GM21619 (cell line): ENCODE results near the gene NSA2.
A peak's percentile ranks its signal among the peaks of the same experiment; 100 is the strongest.
"Not testable (repeated sequence)": the region's sequence is repeated elsewhere in the genome, so short reads cannot be mapped to it uniquely, and the experiment has no call there.

Source experiments
- ATAC-seq: cut with Tn5 transposase; IDR thresholded peaks from one replicate; pipeline ENCODE4 v1.9.1; 2021; ENCODE audit not compliant: unreplicated experiment

NSA2 gene

GRCh38 chr5:74766849-74767578 lies at the start of gene NSA2, which contains the start of gene GFM2:
Gene NSA2 (plus strand): TSS chr5:74767249. CDS start chr5:74767361, 112 bp downstream.
Gene GFM2 (minus strand): TSS chr5:74767117. CDS start chr5:74763742, 3,375 bp downstream.
- peak; percentile 86 for ATAC-seq

GRCh38 chr5:74717596-74717995 lies 49.5 kb upstream of the NSA2 start:
- no peak for ATAC-seq

DNA sequence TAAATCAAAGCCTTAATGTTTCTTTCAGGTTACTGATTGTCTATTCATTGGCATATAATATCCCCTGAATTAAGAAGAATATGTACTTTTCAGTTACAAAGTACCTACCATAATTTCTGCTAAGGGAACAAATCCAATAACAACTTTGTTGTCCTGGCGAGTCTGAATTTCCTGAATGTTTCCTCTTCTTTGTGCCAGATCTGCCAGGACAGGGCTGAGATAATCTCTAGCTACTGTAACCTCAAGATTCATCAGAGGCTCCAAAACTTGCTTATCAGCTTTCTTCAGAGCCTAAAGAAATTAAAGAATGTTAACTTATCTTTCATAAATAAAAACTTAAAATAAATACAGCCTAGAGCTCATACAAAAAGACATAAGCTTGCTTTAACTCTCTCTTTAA lies 44.8 kb upstream of the NSA2 start:
- no peak for ATAC-seq

DNA sequence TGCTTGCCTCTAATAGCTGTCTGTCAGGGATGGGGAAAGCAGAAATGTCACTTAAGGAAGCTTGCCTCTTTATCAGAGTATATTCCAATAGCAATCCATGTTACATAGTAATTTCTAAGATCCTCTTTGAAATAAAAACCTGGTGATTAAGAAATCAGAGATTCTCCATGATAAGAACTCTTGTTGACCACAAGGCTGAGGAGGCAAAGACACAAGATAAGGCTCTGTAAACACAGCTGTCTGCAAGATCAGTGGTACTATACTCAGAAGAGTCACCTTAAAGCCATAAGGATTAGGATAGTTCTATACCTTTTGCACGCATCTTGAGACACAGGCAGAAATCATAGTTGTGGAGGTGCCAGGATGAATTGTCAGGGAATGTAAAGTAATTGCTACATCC lies 41.7 kb upstream of the NSA2 start:
- no peak for ATAC-seq

DNA sequence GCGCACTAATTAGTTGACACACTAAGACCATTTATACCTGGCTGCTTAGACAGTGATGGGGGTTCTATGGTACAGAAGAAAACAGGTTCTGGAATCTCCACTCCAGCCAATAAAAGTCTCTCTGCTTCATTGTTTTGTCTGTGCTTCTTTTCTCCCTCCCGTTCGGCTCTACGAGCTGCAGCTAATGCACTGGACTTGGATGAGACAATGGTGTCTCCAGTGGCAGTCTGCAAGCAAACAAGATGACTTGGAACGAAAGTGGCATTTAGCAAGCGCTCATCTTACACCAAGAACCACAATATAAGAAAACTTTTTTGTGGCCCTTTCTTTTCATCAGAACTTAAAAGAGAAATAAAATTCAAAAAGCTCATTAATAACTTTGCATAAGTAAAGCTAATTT lies 30.3 kb upstream of the NSA2 start:
- ATAC-seq = no peak

DNA sequence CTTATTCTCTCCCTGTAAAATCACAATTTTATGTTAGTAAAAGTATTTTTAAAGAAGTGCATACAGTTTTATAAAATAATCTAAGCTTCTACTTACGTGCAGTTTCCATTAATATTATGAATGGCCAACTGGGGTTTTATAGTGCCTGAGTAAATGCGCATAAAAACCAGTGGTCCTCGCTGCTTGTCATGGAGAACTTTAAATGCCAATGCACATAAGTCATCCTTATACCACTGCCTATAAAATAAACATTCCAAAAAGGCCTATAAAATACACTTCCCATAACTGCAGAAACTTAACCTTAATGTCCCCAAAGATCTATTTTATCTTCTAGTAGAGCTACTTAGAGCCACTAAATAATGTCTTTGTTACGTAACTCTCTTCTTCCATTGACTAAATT lies 28.6 kb upstream of the NSA2 start:
- ATAC-seq = no peak

- not testable (repeated sequence) for ATAC-seq
These were observed 18.3 kb upstream of the NSA2 start for GRCh38 chr5:74748742-74749141.

- no peak for ATAC-seq
These were observed 5.8 kb upstream of the NSA2 start for GRCh38 chr5:74761241-74761640.

DNA sequence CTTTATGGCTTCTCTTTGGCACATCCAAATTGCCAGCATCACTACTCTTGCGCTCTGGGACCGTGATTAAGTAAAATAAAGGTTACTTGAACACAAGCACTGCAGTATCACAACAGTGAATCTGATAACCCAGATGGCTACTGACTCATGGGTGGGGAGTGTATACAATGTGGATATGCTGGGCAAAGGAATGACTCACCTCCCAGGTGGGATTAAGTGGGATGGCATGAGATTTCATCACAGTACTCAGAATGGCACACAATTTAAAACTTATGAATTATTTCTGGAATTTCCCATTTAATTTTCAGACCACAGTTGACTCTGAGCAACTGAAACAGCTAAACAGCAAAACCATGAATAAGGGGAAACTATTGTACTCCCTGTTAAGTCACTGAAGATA lies 4.5 kb upstream of the NSA2 start:
- ATAC-seq = no peak

GRCh38 chr5:74763504-74763903 lies 3.5 kb upstream of the NSA2 start:
- ATAC-seq = no peak

DNA sequence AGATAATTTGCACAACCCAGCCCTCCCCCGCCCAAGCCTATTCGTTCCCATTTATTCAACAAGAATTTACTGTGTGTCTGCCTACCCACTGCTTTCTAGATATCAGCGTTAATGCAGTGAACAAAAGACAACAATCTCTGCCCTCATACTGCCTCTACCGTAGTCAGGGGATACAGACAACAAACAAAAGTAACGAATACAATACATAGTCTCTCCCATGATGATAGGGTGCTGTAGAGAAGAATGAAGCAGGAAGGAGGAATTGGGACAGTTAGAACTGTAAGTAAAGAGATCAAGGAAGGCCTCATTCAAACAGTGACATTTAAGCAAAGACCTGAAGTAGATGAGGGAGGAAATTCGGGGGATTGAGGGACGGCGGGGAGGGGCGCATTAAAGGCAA lies 1.8 kb upstream of the NSA2 start:
- no peak for ATAC-seq

DNA sequence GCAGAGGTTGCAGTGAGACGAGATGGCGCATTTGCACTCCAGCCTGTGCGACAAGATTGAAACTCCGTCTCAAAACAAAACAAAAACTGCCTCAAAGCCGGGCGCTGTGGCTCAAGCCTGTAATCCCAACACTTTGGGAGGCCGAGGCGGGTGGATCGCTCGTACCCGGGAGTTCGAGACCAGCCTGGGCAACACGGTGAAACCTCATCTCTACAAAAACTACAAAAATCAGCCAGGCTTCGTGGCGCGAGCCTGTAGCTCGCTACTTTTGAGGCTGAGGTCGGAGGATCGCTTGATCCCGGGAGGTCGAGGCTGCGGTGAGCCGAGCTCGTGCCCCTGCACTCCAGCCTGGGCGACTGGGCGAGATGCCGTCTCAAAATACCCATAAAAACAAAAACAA lies 1.1 kb upstream of the NSA2 start:
- ATAC-seq = no peak

GRCh38 chr5:74766418-74766848 lies 616 bp upstream of the NSA2 start:
- ATAC-seq = peak; percentile 34

- ATAC-seq = peak; percentile 13
These were observed 497 bp downstream of the NSA2 start for GRCh38 chr5:74767579-74767913.

- ATAC-seq = no peak
These were observed 5.3 kb downstream of the NSA2 start for GRCh38 chr5:74772359-74772758.

DNA sequence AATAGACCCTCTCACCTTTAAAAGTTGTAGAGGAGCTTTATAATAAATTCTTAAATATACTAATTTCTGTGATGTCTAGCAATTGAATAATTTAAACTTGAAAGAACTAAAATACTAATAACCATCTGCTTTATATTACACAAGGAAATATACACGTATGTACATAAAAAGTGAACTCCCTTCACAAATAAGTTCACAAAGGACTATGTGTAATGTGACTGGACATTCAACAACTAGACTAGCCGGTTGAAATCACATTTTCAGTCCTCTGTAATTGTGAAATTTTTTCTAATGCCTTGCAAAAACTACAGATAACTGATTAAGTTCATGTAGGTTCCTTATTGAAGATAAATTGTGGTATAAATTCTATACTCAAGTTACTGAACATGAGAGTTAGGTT lies 11.6 kb downstream of the NSA2 start:
- no peak for ATAC-seq

DNA sequence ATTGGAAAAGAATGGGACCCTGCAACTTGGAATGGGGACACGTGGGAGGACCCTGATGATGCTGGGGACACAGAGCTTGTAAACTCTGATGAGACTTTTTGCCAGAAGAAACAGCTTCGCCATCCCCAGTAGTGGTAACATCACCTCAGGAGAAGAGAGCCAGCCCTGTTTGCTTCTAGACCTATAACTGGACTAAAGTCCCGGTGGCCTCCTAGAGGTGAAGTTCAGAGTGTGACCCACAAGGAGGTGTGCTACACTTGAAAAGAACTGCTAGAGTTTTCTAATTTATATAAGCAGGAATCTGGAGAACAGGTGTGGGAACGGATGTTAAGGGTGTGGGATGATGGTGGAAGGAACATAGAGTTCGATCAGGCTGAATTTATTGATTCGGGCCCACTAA lies 19.8 kb downstream of the NSA2 start:
- no peak for ATAC-seq

DNA sequence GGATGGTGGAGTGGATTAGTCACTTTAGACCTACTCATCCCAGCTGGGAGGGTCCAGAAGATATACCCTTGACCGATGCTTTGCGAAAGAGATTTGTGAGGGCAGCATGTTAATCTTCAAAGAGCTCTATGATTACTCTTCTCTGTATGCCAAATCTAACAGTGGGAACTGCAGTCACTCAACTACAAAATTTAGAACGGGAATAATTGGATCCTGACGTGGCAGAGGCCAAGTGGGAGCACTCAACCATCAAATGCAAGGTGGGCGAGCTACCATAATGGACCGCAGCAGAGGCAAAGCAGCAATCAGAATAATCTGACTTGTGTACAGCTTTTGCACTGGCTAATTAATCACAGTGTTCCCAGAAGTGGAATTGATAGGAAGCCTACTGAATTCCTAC lies 20.4 kb downstream of the NSA2 start:
- ATAC-seq = no peak

GRCh38 chr5:74791669-74792068 lies 24.6 kb downstream of the NSA2 start:
- not testable (repeated sequence) for ATAC-seq

DNA sequence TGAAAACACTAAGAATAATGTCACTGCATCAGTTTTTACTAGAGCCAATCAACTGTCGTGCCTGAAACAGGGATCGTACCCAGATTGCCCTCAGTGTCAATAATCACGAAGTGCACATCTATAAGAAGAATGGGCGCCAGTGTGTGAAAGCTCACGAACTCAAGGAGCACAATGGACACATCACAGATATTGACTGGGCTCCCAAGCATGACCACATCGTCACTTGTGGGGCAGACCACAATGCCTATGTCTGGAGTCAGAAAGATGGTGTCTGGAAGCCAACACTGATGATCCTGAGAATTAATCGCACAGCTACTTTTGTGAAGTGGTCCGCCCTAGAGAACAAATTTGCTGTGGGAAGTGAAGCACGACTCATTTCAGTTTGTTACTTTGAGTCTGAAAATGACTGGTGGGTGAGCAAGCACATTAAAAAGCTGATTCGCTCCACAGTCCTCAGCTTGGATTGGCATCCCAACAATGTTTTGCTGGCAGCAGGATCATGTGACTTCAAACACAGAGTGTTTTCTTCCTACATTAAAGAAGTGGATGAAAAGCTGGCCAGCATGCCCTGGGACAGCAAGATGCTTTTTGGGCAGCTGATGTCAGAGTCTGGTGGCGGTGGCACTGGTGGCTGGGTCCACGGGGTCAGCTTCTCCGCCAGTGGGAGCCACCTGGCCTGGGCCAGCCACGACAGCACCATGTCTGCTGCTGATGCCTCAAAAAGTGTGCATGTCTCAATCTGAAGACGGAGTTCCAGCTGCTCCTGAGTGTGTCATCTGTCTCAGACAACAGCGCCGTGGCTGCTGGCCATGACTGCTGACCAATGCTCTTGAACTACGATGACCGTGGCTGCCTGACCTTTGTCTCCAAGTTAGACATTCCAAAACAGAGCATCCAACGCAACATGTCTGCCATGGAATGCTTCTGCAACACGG lies 32.2 kb downstream of the NSA2 start:
- no peak for ATAC-seq

- ATAC-seq = no peak
These were observed 34.1 kb downstream of the NSA2 start for GRCh38 chr5:74801197-74801596.

DNA sequence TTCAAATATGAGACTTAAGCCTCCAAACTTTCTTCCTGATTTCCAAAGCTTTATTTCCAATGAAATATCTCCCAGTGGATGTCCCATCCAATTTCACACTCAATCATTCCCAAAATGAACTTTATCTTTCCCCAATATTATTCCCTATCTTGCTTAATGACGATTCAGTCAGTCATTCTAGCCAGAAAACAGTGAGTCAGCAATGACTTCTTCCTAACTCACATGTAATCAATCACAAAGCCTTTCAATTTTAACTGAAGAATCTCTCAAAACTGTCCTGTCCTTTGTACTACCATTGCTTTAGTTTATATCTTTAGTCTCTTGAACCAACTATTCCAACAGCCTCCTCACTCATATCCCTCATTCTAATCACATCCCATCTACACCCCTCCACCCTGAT lies 34.9 kb downstream of the NSA2 start:
- no peak for ATAC-seq
